Measurements from ENCODE around the gene CMTM5.
"Not testable (repeated sequence)": the region's sequence is repeated elsewhere in the genome, so short reads cannot be mapped to it uniquely, and the experiment has no call there.

Gene CMTM5

DNA sequence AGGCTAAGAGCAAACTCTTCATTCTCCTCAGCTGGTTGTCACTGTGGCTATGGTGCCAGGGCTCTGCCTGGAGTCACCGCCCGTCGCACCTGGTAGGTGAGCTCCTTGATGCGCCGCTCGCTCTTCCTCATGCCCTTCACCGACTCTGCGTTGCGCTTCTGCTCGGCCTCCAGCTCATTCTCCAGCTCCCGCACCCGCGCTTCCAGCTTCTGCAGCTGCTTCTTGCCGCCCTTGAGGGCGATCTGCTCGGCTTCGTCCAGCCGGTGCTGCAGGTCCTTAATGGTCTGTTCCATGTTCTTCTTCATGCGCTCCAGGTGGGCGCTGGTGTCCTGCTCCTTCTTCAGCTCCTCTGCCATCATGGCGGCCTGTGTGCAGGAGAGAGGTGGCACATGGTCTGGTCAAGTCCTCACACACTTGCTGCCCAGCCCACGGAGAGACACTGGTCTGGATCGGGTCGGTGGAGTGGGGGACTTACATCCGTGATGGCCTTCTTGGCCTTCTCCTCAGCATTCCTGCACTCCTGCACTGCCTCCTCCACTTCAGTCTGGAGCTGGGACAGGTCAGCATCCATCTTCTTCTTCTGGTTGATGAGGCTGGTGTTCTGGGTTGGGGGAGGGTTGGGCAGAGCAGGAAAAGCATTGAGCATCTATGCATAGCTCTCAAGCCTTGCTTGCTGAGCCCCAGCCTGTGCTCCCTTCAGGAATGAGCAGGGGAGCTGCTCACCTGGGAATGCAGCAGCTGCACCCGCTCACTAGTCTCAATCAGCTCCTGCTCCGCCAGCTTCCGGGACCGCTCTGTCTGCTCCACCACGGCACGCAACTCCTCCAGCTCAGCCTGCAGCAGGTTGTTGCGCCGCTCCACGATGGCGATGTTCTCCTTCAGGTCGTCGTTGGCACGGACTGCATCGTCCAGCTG is 38.3 kb downstream of the CMTM5 start:
- DNase-seq (ENCODE audit: low read depth in 3 of 3): no peak

DNA sequence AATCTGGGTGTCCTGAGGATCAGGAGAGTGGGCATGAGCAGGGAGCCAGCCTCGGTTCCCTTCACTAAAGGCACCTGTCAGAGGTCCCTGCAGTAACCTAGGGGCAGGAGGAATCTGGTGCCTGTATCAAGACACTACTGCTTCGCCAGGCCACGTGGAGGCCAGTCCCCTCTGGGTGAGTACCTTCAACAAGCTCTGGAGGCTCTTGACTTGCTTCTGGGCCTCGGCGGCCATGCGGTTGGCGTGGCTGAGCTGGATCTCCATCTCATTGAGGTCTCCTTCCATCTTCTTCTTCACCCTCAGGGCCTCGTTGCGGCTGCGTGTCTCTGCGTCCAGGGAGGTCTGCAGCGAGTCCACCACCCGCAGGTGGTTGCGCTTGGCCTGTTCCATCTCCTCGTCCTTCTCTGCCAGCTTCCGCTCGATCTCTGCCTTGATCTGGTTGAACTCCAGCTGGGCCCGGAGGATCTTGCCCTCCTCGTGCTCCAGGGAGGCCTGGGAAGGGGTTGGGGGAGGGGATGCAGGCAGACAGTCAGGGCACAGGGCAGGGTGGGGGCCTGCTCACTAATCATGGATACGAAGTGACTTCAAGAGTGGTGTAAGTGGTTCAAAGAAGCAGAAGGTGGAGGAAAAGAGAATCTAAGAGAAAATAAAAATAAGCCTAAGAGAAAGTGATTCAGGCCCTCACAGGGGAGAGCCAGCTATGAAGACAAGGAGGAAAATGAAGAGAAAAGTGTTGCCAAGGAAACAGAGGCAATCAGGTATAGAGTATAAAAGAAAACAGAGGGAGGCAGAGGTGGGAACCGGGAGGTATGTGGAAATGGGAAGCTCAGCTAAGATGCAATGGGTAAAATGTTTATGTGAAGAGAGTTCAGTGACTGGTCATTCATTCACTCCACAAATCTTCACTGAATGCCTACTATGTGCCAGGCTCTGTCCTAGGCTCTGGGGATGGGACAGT is 39.3 kb downstream of the CMTM5 start:
- no peak for DNase-seq (ENCODE audit: low read depth in 3 of 3)

DNA sequence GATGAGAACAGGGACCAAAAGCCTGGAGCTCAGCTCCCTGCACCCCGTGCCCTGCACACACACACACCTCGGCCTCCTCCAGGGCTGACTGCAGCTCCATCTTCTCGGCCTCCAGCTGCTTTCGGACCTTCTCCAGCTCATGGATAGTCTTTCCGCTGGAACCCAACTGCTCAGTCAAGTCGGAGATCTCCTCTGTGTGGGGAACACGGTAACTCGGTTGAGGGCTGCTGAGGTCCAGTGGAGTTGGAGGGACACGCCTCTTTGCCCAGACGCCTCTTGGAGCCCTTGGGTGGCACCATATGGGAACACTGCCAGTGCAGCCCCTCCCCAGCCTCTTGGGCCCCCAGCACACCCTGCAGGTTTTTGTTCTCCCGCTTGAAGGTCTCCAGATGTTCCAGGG is 40.0 kb downstream of the CMTM5 start:
- no peak for DNase-seq (ENCODE audit: low read depth in 3 of 3)

- DNase-seq (ENCODE audit: low read depth in 3 of 3): not testable (repeated sequence)
These were observed 40.4 kb downstream of the CMTM5 start for GRCh38 chr14:23417269-23417668.

DNA sequence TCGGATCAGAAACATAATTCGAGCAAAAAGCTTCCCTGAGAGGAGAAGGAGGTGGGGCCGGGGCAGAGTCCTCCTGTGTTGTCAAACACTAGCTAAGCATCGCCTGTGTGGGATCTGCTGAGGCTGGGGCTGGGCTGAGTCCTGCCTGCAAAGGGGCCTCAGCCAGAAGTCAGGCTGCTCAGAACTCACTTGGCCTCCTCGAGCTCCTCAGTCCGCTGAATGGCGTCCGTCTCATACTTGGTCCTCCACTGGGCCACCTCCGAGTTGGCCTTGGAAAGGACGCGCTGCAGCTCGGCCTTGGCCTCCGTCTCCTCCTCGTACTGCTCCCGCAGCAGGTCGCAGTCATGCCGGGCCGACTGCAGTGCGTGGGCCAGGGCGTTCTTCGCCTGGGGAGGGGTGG is 41.2 kb downstream of the CMTM5 start:
- no peak for DNase-seq (ENCODE audit: low read depth in 3 of 3)

DNA sequence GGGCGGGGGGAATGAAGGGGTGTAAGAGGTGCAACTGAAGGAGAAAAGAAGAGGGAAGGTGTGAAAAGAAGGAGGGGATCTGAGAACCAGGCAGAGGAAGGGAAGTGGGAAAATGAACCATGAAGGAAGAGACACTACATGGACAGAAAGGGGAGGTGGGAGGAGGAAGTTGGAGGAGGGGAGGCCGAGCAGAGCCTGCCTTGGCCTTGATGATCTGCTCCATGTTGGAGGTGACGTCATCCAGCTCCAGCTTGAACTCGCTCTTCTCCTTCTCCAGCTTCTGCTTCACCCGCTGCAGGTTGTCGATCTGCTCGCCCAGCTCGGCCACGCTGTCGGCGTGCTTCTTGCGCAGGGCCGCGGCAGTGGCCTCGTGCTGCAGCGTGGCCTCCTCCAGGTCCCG is 42.8 kb downstream of the CMTM5 start:
- not testable (repeated sequence) for DNase-seq (ENCODE audit: low read depth in 3 of 3)

DNA sequence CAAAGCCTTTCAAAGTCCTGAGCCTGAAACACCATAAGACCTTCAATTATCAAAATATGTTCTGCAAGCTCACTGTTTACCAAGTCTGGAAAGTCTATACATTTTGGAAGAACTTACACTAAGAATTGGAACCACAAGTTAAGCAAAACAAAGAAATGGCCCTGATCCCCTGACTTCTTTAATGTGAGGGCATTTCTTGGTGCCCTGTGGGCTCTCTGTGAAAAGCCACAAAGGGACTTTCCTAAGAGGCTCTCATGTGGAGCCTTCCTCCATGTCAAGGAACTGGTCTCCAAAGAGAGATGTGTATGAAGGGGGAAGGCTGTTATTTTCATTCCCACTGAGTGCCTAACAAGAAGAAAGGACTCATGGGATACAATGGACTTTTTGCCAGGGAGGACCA is 44.7 kb downstream of the CMTM5 start:
- DNase-seq (ENCODE audit: low read depth in 3 of 3): no peak

GRCh38 chr14:23423657-23424056 is 46.8 kb downstream of the CMTM5 start:
- DNase-seq (ENCODE audit: low read depth in 3 of 3): no peak

GRCh38 chr14:23425169-23425568 is 48.3 kb downstream of the CMTM5 start:
- DNase-seq (ENCODE audit: low read depth in 3 of 3): no peak

- DNase-seq (ENCODE audit: low read depth in 3 of 3): not testable (repeated sequence)
These were observed 49.0 kb downstream of the CMTM5 start for GRCh38 chr14:23425798-23426197.

- DNase-seq (ENCODE audit: low read depth in 3 of 3): no peak
These were observed 52.0 kb downstream of the CMTM5 start for GRCh38 chr14:23428686-23429495.

Data from stimulated activated CD4-positive, alpha-beta T cell treated with anti-CD3 and anti-CD28 coated beads, TNF-alpha, amount 100 ng/mL, for 4 hours (primary cell).